ENCODE measurements around the gene OR5D13.

GRCh38 chr11:55793321-55793720 is 20.1 kb downstream of the OR5D13 start:
- TF ChIP-seq BCL11A (IDR thresholded peaks at IDR 0.05; ENCODE audit: low read depth, low read length) (no peak), SMAD1 (IDR thresholded peaks at IDR 0.05; ENCODE audit: low read depth, partially characterized antibody) (no peak), TAF1 (IDR thresholded peaks at IDR 0.05; ENCODE audit: borderline replicate concordance, low read depth, low read length) (no peak), POLR2A (IDR thresholded peaks at IDR 0.05; ENCODE audit: low read depth, low read length) (no peak), CHD2 (IDR thresholded peaks at IDR 0.05; ENCODE audit: borderline replicate concordance, low read depth, low read length) (no peak), CTCF (IDR thresholded peaks at IDR 0.05 in 2 of 3, conservative IDR thresholded peaks at IDR 0.05 in 1 of 3; ENCODE audit: control insufficient read depth in 2 of 3, extremely low read depth in 1 of 3, insufficient read depth in 1 of 3, low read depth in 3 of 3, low read length in 3 of 3) (no peak), ZSCAN29 (IDR thresholded peaks at IDR 0.05) (no peak), EZH2 (IDR thresholded peaks at IDR 0.05; ENCODE audit: borderline replicate concordance, control insufficient read depth, low read depth, low read length) (no peak), MAX (IDR thresholded peaks at IDR 0.05; ENCODE audit: low read depth, low read length) (no peak), ZNF24 (IDR thresholded peaks at IDR 0.05) (no peak), USF1 (IDR thresholded peaks at IDR 0.05; ENCODE audit: borderline replicate concordance, extremely low read length, insufficient read depth, low read depth, low read length) (no peak), SMARCA5 (IDR thresholded peaks at IDR 0.05) (no peak), BHLHE40 (IDR thresholded peaks at IDR 0.05; ENCODE audit: borderline replicate concordance in 1 of 2, low read depth in 2 of 2, low read length in 1 of 2) (no peak)
